Measurements from ENCODE around the gene TRAK1. TPM values are rescaled to one million over a fixed set of nuclear protein-coding genes. Genes with fewer than 3 reads are reported as not detected.

TRAK1 gene
- total and polyA plus RNA-seq, 2 experiments from 2014 or later = 19.0 to 28.8 TPM

- no peak overlapping the region for H3K27ac ChIP-seq
- no peak overlapping the region for H2AFZ ChIP-seq
- H3K9me2 ChIP-seq (replicated peaks; ENCODE audit: insufficient read depth) = no peaks in the 10 kb centered on the region
- H3K79me2 ChIP-seq = peaks cover 73% of the 10 kb centered on the region
- H3K4me2 ChIP-seq = peak overlapping the region; percentile 72
- WGBS (ENCODE audit: low lambda C conversion rate, missing lambda C conversion rate) = 79% methylated on average over 5 of the region's 5 CpGs
- no peaks in the 10 kb centered on the region for H3K36me3 ChIP-seq (replicated peaks; ENCODE audit: insufficient read depth, low read depth)
- H3K4me3 ChIP-seq = no peak overlapping the region
- DNase-seq (ENCODE audit: low spot score) = no peak
- no peaks in the 10 kb centered on the region for H3K9me3 ChIP-seq (ENCODE audit: low read depth)
- no peaks in the 10 kb centered on the region for H3K27me3 ChIP-seq
- TF ChIP-seq EZH2 (IDR thresholded peaks at IDR 0.05; ENCODE audit: borderline replicate concordance) (no peak), CTCF (IDR thresholded peaks at IDR 0.05; ENCODE audit: poor library complexity) (no peak), EZH2phosphoT487 (IDR thresholded peaks at IDR 0.05; ENCODE audit: low read depth, severe bottlenecking, unreplicated experiment) (no peak)
- H4K20me1 ChIP-seq (ENCODE audit: insufficient read depth, poor library complexity, severe bottlenecking) = no peaks in the 10 kb centered on the region
- peaks cover 24% of the 10 kb centered on the region for H3K4me1 ChIP-seq (ENCODE audit: insufficient read depth)
Measured at GRCh38 chr3:42162462-42162861, 71.3 kb downstream of the TRAK1 start.

- no peaks in the 10 kb centered on the region for H3K27me3 ChIP-seq
- no peak for TF ChIP-seq EZH2phosphoT487 (IDR thresholded peaks at IDR 0.05; ENCODE audit: low read depth, severe bottlenecking, unreplicated experiment)
- no peak for TF ChIP-seq CTCF (IDR thresholded peaks at IDR 0.05; ENCODE audit: poor library complexity)
- TF ChIP-seq EZH2 (IDR thresholded peaks at IDR 0.05; ENCODE audit: borderline replicate concordance) = no peak
- H3K27ac ChIP-seq = peak overlapping the region; percentile 71
- no peak for DNase-seq (ENCODE audit: low spot score)
- H2AFZ ChIP-seq = no peak overlapping the region
- no peaks in the 10 kb centered on the region for H4K20me1 ChIP-seq (ENCODE audit: insufficient read depth, poor library complexity, severe bottlenecking)
- no peak overlapping the region for H3K4me3 ChIP-seq
- peaks cover 77% of the 10 kb centered on the region for H3K79me2 ChIP-seq
- H3K36me3 ChIP-seq (replicated peaks; ENCODE audit: insufficient read depth, low read depth) = no peaks in the 10 kb centered on the region
- H3K9me2 ChIP-seq (replicated peaks; ENCODE audit: insufficient read depth) = no peaks in the 10 kb centered on the region
- H3K4me2 ChIP-seq = peak overlapping the region; percentile 39
- peaks cover 24% of the 10 kb centered on the region for H3K4me1 ChIP-seq (ENCODE audit: insufficient read depth)
- WGBS (ENCODE audit: low lambda C conversion rate, missing lambda C conversion rate) = 66% methylated on average over 5 of the region's 5 CpGs
- H3K9me3 ChIP-seq (ENCODE audit: low read depth) = no peaks in the 10 kb centered on the region
Measured at GRCh38 chr3:42163622-42164244, 72.6 kb downstream of the TRAK1 start.

- no peak for TF ChIP-seq EZH2phosphoT487 (IDR thresholded peaks at IDR 0.05; ENCODE audit: low read depth, severe bottlenecking, unreplicated experiment)
- TF ChIP-seq CTCF (IDR thresholded peaks at IDR 0.05; ENCODE audit: poor library complexity) = no peak
- no peak for TF ChIP-seq EZH2 (IDR thresholded peaks at IDR 0.05; ENCODE audit: borderline replicate concordance)
- H4K20me1 ChIP-seq (ENCODE audit: insufficient read depth, poor library complexity, severe bottlenecking) = no peaks in the 10 kb centered on the region
- H3K27ac ChIP-seq = peak overlapping the region; percentile 71
- H3K9me2 ChIP-seq (replicated peaks; ENCODE audit: insufficient read depth) = no peaks in the 10 kb centered on the region
- no peaks in the 10 kb centered on the region for H3K27me3 ChIP-seq
- no peak for DNase-seq (ENCODE audit: low spot score)
- peaks cover 24% of the 10 kb centered on the region for H3K4me1 ChIP-seq (ENCODE audit: insufficient read depth)
- H3K4me2 ChIP-seq = peak overlapping the region; percentile 39
- H2AFZ ChIP-seq = no peak overlapping the region
- H3K36me3 ChIP-seq (replicated peaks; ENCODE audit: insufficient read depth, low read depth) = no peaks in the 10 kb centered on the region
- no peaks in the 10 kb centered on the region for H3K9me3 ChIP-seq (ENCODE audit: low read depth)
- H3K4me3 ChIP-seq = no peak overlapping the region
- peaks cover 87% of the 10 kb centered on the region for H3K79me2 ChIP-seq
- 82% methylated on average over 2 of the region's 2 CpGs for WGBS (ENCODE audit: low lambda C conversion rate, missing lambda C conversion rate)
Measured at GRCh38 chr3:42164656-42165055, 73.5 kb downstream of the TRAK1 start.
